ENCODE data around the gene TSEN15.

Gene TSEN15

DNA sequence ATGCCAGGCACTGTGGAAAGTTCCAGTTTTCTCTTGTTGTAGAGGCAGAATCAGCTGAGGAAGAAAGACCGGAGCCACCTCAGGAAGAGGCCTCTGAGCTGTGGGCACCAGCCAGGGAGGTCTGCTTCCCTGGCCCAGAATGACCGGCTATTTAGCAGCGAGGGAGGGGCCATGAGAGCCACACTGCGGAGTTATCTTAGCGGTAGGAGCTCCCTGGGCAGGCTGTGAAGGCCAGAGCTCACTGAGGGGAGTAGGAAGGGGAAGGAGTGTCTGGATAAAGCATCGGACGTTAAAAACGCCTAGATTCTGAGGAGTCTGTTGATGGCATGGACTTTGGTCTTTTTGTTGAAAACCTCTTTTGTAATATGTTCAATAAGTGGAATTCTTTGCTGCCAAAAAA is 36.5 kb downstream of the TSEN15 start (continued):
- TF ChIP-seq, protein P1, sequence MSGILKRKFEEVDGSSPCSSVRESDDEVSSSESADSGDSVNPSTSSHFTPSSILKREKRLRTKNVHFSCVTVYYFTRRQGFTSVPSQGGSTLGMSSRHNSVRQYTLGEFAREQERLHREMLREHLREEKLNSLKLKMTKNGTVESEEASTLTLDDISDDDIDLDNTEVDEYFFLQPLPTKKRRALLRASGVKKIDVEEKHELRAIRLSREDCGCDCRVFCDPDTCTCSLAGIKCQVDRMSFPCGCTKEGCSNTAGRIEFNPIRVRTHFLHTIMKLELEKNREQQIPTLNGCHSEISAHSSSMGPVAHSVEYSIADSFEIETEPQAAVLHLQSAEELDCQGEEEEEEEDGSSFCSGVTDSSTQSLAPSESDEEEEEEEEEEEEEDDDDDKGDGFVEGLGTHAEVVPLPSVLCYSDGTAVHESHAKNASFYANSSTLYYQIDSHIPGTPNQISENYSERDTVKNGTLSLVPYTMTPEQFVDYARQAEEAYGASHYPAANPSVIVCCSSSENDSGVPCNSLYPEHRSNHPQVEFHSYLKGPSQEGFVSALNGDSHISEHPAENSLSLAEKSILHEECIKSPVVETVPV (CRISPR knock-in tag; IDR thresholded peaks at IDR 0.05): no peak
- TF ChIP-seq, protein P2, sequence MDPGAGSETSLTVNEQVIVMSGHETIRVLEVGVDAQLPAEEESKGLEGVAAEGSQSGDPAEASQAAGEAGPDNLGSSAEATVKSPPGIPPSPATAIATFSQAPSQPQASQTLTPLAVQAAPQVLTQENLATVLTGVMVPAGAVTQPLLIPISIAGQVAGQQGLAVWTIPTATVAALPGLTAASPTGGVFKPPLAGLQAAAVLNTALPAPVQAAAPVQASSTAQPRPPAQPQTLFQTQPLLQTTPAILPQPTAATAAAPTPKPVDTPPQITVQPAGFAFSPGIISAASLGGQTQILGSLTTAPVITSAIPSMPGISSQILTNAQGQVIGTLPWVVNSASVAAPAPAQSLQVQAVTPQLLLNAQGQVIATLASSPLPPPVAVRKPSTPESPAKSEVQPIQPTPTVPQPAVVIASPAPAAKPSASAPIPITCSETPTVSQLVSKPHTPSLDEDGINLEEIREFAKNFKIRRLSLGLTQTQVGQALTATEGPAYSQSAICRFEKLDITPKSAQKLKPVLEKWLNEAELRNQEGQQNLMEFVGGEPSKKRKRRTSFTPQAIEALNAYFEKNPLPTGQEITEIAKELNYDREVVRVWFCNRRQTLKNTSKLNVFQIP (CRISPR knock-in tag; IDR thresholded peaks at IDR 0.05; ENCODE audit: borderline replicate concordance, low read depth): no peak
- TF ChIP-seq CSDC2 (CRISPR knock-in tag; IDR thresholded peaks at IDR 0.05) (no peak), TCF4 (CRISPR knock-in tag; IDR thresholded peaks at IDR 0.05; ENCODE audit: borderline replicate concordance) (no peak), ZNF70 (CRISPR knock-in tag; IDR thresholded peaks at IDR 0.05) (no peak), PPARA (CRISPR knock-in tag; IDR thresholded peaks at IDR 0.05; ENCODE audit: borderline replicate concordance) (no peak), OSR1 (CRISPR knock-in tag; IDR thresholded peaks at IDR 0.05) (no peak), ZNF8 (CRISPR knock-in tag; IDR thresholded peaks at IDR 0.05) (no peak), GLIS3 (CRISPR knock-in tag; IDR thresholded peaks at IDR 0.05) (no peak), TOX (CRISPR knock-in tag; IDR thresholded peaks at IDR 0.05; ENCODE audit: borderline replicate concordance) (no peak), RARB (CRISPR knock-in tag; IDR thresholded peaks at IDR 0.05) (no peak)
- TF ChIP-seq, protein P3, sequence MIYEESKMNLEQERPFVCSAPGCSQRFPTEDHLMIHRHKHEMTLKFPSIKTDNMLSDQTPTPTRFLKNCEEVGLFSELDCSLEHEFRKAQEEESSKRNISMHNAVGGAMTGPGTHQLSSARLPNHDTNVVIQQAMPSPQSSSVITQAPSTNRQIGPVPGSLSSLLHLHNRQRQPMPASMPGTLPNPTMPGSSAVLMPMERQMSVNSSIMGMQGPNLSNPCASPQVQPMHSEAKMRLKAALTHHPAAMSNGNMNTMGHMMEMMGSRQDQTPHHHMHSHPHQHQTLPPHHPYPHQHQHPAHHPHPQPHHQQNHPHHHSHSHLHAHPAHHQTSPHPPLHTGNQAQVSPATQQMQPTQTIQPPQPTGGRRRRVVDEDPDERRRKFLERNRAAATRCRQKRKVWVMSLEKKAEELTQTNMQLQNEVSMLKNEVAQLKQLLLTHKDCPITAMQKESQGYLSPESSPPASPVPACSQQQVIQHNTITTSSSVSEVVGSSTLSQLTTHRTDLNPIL (CRISPR knock-in tag; IDR thresholded peaks at IDR 0.05; ENCODE audit: low read depth): no peak

DNA sequence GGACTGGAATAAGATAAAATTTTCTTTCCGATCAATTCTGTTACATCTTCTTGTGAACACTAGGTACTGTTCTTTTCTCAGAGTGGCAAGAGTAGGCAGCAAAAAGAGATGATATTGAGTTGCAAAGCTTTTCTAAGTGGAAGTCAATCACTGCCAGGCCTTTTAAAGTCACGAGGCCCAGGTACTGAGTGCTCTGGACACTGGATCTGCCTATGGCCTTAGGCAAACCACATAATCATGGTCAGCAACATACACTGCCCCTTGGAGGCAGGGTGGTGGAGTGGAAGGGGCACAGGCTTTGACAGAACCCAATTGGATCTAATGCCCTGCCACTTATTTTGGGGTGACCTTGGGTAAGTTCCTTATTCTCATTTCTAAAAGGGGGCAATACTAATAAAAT is 41.5 kb downstream of the TSEN15 start:
- no peak for ATAC-seq
- no peak for TF ChIP-seq ZFP3 (CRISPR knock-in tag; IDR thresholded peaks at IDR 0.05)
- no peak for TF ChIP-seq BACH2 (CRISPR knock-in tag; IDR thresholded peaks at IDR 0.05; ENCODE audit: borderline replicate concordance)
- no peak for TF ChIP-seq ZNF70 (CRISPR knock-in tag; IDR thresholded peaks at IDR 0.05)
- TF ChIP-seq ARNTL (CRISPR knock-in tag; IDR thresholded peaks at IDR 0.05; ENCODE audit: borderline replicate concordance, low read depth): no peak
- TF ChIP-seq ZNF565 (CRISPR knock-in tag; conservative IDR thresholded peaks at IDR 0.05; ENCODE audit: low read depth): no peak
- TF ChIP-seq ESRRG (CRISPR knock-in tag; IDR thresholded peaks at IDR 0.05): no peak
- no peak for TF ChIP-seq ZFP30 (CRISPR knock-in tag; IDR thresholded peaks at IDR 0.05)
- TF ChIP-seq, protein P4, sequence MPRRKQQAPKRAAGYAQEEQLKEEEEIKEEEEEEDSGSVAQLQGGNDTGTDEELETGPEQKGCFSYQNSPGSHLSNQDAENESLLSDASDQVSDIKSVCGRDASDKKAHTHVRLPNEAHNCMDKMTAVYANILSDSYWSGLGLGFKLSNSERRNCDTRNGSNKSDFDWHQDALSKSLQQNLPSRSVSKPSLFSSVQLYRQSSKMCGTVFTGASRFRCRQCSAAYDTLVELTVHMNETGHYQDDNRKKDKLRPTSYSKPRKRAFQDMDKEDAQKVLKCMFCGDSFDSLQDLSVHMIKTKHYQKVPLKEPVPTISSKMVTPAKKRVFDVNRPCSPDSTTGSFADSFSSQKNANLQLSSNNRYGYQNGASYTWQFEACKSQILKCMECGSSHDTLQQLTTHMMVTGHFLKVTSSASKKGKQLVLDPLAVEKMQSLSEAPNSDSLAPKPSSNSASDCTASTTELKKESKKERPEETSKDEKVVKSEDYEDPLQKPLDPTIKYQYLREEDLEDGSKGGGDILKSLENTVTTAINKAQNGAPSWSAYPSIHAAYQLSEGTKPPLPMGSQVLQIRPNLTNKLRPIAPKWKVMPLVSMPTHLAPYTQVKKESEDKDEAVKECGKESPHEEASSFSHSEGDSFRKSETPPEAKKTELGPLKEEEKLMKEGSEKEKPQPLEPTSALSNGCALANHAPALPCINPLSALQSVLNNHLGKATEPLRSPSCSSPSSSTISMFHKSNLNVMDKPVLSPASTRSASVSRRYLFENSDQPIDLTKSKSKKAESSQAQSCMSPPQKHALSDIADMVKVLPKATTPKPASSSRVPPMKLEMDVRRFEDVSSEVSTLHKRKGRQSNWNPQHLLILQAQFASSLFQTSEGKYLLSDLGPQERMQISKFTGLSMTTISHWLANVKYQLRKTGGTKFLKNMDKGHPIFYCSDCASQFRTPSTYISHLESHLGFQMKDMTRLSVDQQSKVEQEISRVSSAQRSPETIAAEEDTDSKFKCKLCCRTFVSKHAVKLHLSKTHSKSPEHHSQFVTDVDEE (CRISPR knock-in tag; IDR thresholded peaks at IDR 0.05): no peak
- TF ChIP-seq, protein P3 (CRISPR knock-in tag; IDR thresholded peaks at IDR 0.05; ENCODE audit: low read depth): no peak
- TF ChIP-seq, protein P2 (CRISPR knock-in tag; IDR thresholded peaks at IDR 0.05; ENCODE audit: borderline replicate concordance, low read depth): no peak
- no peak for TF ChIP-seq GLIS3 (CRISPR knock-in tag; IDR thresholded peaks at IDR 0.05)
- no peak for TF ChIP-seq TCF4 (CRISPR knock-in tag; IDR thresholded peaks at IDR 0.05; ENCODE audit: borderline replicate concordance)
- TF ChIP-seq PPARA (CRISPR knock-in tag; IDR thresholded peaks at IDR 0.05; ENCODE audit: borderline replicate concordance): no peak
- TF ChIP-seq SNAI2 (CRISPR knock-in tag; IDR thresholded peaks at IDR 0.05): no peak
- TF ChIP-seq TOX (CRISPR knock-in tag; IDR thresholded peaks at IDR 0.05; ENCODE audit: borderline replicate concordance): no peak
- no peak for TF ChIP-seq RARB (CRISPR knock-in tag; IDR thresholded peaks at IDR 0.05)

Measured in SK-N-SH treated with all-trans-retinoic acid at 6 μM for 48 hours (cell line).